ENCODE data around the gene IRS4.

IRS4 gene

GRCh38 chrX:108736509-108737479 lies at the start of gene IRS4:
IRS4 (minus strand) TSS chrX:108736563.
- no peak for DNase-seq
- no peak for ATAC-seq

- DNase-seq = no peak
These were observed 36.2 kb upstream of the IRS4 start for GRCh38 chrX:108772549-108772948.

GRCh38 chrX:108763559-108763958 lies 27.2 kb upstream of the IRS4 start:
- DNase-seq (no peak), ATAC-seq (no peak)

More at GRCh38 chrX:108772549-108772948, 36.2 kb upstream of the IRS4 start:
- no peak for ATAC-seq

- no peak for ATAC-seq
- DNase-seq = no peak
These were observed 4.0 kb upstream of the IRS4 start for GRCh38 chrX:108740299-108740774.

DNA sequence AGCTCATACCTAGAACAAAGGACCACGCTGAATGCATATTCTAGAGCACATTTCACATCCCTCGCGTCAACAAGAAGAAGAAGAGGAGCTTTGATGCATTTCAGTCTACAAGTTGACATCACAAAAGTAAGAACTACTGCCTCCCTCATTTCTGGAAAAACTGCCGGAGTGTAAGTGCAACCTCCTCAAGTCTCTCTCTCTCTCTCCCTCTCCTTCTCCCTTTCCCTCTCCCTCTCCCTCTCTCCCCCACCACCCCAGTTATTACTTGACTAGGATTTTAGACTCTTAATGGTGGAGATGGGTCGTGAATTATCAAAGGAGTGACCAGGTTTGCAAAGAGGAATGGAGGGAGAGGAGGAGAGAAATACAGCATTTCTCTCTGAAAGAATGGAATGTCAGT lies 1.4 kb upstream of the IRS4 start:
- DNase-seq = no peak
- ATAC-seq = no peak

DNA sequence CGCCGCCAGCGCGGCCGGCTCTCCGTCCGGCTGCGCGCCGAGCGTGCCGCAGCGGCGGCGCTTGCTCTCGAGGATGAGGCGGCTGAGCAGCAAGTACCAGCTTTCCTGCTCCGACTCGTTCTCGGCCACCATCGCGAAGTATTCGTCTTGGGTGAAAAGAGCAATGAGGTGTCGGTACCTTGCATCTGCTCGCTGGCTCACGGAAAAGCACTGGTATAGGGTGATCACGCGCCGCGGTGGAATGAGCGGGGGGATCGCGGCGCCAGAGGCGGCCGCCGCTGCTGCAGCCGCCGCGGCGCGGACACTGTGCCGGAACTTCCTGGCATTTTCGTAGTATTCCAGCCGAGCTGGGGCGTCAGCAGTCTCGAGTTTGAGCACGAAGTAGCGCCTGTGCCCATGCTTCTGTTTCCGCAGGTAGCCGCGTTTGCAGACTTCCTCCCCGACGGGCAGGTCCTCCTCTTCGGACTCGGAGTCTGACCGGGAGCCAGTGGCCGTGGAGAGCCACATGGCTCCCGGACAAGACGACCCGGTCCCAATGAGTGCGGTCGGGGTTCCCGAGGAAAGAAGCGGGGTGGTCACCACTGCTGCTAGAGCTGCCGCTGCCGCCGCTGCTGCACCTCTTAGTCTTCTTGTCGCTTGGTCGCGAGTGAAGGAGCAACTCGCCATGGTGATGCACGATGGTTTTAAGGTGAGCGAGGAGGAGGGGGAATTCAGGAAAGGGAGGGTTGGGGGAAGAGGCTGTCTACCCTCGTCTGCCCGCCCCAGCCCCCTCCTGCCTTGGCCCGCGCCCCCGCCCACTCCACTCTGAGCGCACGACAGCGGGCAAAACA lies 469 bp downstream of the IRS4 start:
- ATAC-seq = no peak

GRCh38 chrX:108735091-108735678 lies 1.2 kb downstream of the IRS4 start:
- DNase-seq = no peak

More for the DNA sequence above, 469 bp downstream of the IRS4 start:
- no peak for DNase-seq

DNA sequence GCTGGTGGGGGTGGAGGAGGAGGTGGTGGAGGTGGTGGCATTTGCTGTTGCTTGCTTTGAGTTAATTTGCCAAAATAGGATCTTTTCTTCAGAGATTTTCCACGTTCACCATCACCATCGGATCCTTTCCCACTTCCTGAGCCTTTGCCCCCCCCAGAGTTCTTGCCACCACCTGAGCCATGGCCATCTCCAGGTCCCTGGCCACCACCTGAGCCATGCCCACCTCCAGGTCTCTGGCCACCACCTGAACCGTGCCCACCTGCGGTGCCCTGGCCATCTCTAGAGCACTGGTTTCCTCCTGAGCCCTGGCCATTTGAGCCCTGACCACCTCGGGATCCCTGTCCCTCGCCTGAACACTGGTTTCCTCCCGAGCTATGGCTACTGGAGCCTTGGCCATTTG lies 1.9 kb downstream of the IRS4 start:
- DNase-seq (no peak), ATAC-seq (no peak)

More at GRCh38 chrX:108735091-108735678, 1.2 kb downstream of the IRS4 start:
- no peak for ATAC-seq

GRCh38 chrX:108732630-108733321 lies 3.6 kb downstream of the IRS4 start:
- no peak for DNase-seq

GRCh38 chrX:108731153-108731552 lies 5.2 kb downstream of the IRS4 start:
- ATAC-seq (no peak), DNase-seq (no peak)

More at GRCh38 chrX:108732630-108733321, 3.6 kb downstream of the IRS4 start:
- no peak for ATAC-seq

GRCh38 chrX:108726748-108727147 lies 9.6 kb downstream of the IRS4 start:
- no peak for DNase-seq
- no peak for ATAC-seq

GRCh38 chrX:108722561-108722960 lies 13.8 kb downstream of the IRS4 start:
- DNase-seq (no peak), ATAC-seq (no peak)

DNA sequence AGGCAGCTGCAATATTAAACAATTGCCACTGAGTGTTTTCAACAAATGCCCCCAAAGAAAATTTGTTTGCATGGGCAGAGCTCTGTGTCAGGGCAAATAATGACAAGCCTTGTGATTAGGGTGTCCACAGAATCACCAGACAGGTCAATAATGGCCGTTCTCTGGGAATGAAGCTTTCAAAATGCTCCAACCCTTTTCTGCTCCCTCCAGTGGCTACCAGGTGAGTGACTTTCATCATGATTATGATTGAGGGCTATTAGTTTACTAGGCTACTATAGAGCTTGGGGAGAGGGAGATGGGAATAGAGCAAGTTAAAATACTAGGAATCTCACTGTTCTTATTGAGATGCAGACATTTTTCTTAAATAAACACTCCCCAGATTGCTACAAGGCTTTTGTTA lies 23.5 kb downstream of the IRS4 start:
- DNase-seq (no peak), ATAC-seq (no peak)

- no peak for ATAC-seq
- no peak for DNase-seq
These were observed 31.5 kb downstream of the IRS4 start for GRCh38 chrX:108704839-108705238.

- DNase-seq (no peak), ATAC-seq (no peak)
These were observed 33.8 kb downstream of the IRS4 start for GRCh38 chrX:108702530-108702929.

- ATAC-seq = no peak
These were observed 34.7 kb downstream of the IRS4 start for GRCh38 chrX:108701633-108702032.

DNA sequence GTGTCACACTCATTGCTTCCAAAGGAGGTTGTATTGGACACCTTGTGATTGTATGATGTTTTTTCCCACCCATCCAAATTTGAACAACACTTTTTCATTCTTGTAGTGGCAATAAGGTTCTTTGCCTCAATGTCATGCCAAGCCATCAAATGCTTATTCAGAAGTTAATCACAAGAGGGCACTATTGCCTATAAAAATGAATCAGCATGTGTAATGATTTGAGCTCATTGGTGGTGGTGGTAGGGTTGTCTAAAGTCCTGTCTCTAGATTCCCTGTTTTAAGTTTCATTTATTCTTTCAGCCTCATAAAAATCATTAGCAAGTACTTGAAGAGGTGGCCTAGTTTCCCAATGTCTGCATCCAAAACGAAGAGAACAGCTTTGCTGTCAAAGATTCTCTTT lies 37.0 kb downstream of the IRS4 start:
- no peak for ATAC-seq
- DNase-seq = no peak

More at GRCh38 chrX:108701633-108702032, 34.7 kb downstream of the IRS4 start:
- no peak for DNase-seq

DNA sequence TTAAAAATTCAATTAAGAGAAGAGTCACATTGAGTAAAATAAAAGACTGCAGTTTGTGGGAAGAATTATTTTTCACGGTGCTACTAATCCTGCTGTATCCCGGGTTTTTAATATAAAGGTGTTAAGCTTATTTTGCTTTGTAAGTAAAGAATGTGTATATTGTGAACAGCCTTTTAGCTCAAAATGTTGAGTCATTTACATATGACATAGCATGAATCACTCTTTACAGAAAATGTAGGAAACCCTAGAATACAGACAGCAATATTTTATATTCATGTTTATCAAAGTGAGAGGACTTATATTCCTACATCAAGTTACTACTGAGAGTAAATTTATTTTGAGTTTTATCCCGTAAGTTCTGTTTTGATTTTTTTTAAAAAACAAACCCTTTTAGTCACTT lies 39.7 kb downstream of the IRS4 start:
- DNase-seq (no peak), ATAC-seq (no peak)
